HEK293 (cell line): Measurements from ENCODE around the gene LEF1.
A peak's percentile ranks its signal among the peaks of the same experiment; 100 is the strongest.

Source experiments
- CTCF ChIA-PET: fragments of 350-600 bp; formaldehyde crosslinking; extraction: SDS; loops from one replicate; lab custom pipeline; 2021; ENCODE audit warnings: antibody characterized with exemption; lab: Yijun Ruan, JAX
- POLR2A ChIA-PET: fragments of 300-600 bp; formaldehyde crosslinking; extraction: SDS; loops from one replicate; lab custom pipeline; 2020; ENCODE audit warnings: antibody characterized with exemption, inconsistent platforms; lab: Yijun Ruan, JAX
- H3K27ac ChIP-seq: fragments of 200-500 bp; sonication (Bioruptor generic); 2 replicates; pipeline ENCODE4 v1.5.1; 2014; ENCODE audit warnings: low read depth, low read length, control low read depth, inconsistent platforms; ENCODE audit errors: extremely low read depth
- H3K36me3 ChIP-seq, 2 experiments: fragments of 200-500 bp in 1 of 2; sonication (Bioruptor generic) in 1 of 2; 1 replicate in 1 of 2; 2 replicates in 1 of 2; pipeline ENCODE4 v1.5.1; 2014 to 2017; ENCODE audit warnings: inconsistent platforms in 2 of 2, low read length in 2 of 2; ENCODE audit not compliant: control insufficient read depth in 2 of 2, insufficient read depth in 1 of 2
- H3K4me1 ChIP-seq: fragments of 200-500 bp; sonication (Bioruptor generic); 2 replicates; pipeline ENCODE4 v1.5.1; 2014; ENCODE audit warnings: mild to moderate bottlenecking, low read length, inconsistent platforms; ENCODE audit not compliant: control insufficient read depth, insufficient read depth
- H3K4me3 ChIP-seq: 2 replicates; pipeline ENCODE4 v1.5.1; 2011; ENCODE audit warnings: low read depth, mild to moderate bottlenecking, control low read depth, low read length, moderate library complexity
- H3K9me3 ChIP-seq: fragments of 200-500 bp; sonication (Bioruptor generic); 2 replicates; pipeline ENCODE4 v1.5.1; 2014; ENCODE audit warnings: low read depth, low read length, inconsistent platforms; ENCODE audit not compliant: control insufficient read depth, insufficient read depth
- ATF2 ChIP-seq: fragments of 450-650 bp; formaldehyde crosslinking; IDR thresholded peaks from 2 replicates; pipeline ENCODE4 v1.5.1; 2016; ENCODE audit warnings: missing biosample characterization, missing genetic modification characterization, low read depth
- GFI1B ChIP-seq: fragments of 450-650 bp; formaldehyde crosslinking; IDR thresholded peaks from 2 replicates; pipeline ENCODE4 v1.5.1; 2016; ENCODE audit warnings: missing biosample characterization, missing genetic modification characterization
- IKZF3 ChIP-seq: fragments of 450-650 bp; IDR thresholded peaks from 2 replicates; pipeline ENCODE4 v1.5.0; 2018; ENCODE audit warnings: missing biosample characterization, mild to moderate bottlenecking, missing genetic modification characterization, moderate library complexity
- MYNN ChIP-seq: fragments of 450-650 bp; formaldehyde crosslinking; IDR thresholded peaks from 2 replicates; pipeline ENCODE4 v1.5.1; 2016; ENCODE audit warnings: missing biosample characterization, missing genetic modification characterization, borderline replicate concordance
- PRDM1 ChIP-seq: fragments of 450-650 bp; formaldehyde crosslinking; IDR thresholded peaks from 2 replicates; pipeline ENCODE4; 2016; ENCODE audit warnings: missing biosample characterization, missing genetic modification characterization
- PRDM10 ChIP-seq: fragments of 450-650 bp; formaldehyde crosslinking; IDR thresholded peaks from 2 replicates; pipeline ENCODE4 v1.5.1; 2016; ENCODE audit warnings: missing biosample characterization, missing genetic modification characterization
- SALL2 ChIP-seq: fragments of 450-650 bp; formaldehyde crosslinking; IDR thresholded peaks from 2 replicates; pipeline ENCODE4 v1.5.0; 2017; ENCODE audit warnings: missing biosample characterization, mild to moderate bottlenecking, missing genetic modification characterization, borderline replicate concordance
- SP2 ChIP-seq: fragments of 450-650 bp; formaldehyde crosslinking; IDR thresholded peaks from 2 replicates; pipeline ENCODE4 v1.5.1; 2016; ENCODE audit warnings: missing biosample characterization, missing genetic modification characterization
- SP3 ChIP-seq: fragments of 450-650 bp; formaldehyde crosslinking; IDR thresholded peaks from 2 replicates; pipeline ENCODE4 v1.5.1; 2016; ENCODE audit warnings: missing biosample characterization, missing genetic modification characterization
- TSHZ1 ChIP-seq: fragments of 450-650 bp; formaldehyde crosslinking; IDR thresholded peaks from 2 replicates; pipeline ENCODE4 v1.5.1; 2016; ENCODE audit warnings: missing biosample characterization, missing genetic modification characterization, borderline replicate concordance
- YY1 ChIP-seq: fragments of 450-650 bp; formaldehyde crosslinking; IDR thresholded peaks from 2 replicates; pipeline ENCODE4 v1.5.1; 2018; ENCODE audit warnings: missing biosample characterization, missing genetic modification characterization
- ZBTB11 ChIP-seq: fragments of 450-650 bp; formaldehyde crosslinking; conservative IDR thresholded peaks from 2 replicates; pipeline ENCODE4 v1.5.1; 2016; ENCODE audit warnings: low read depth, missing biosample characterization, missing genetic modification characterization
- ZBTB21 ChIP-seq: fragments of 450-650 bp; formaldehyde crosslinking; IDR thresholded peaks from 2 replicates; pipeline ENCODE4 v1.5.1; 2017; ENCODE audit warnings: missing biosample characterization, missing genetic modification characterization
- ZBTB48 ChIP-seq: fragments of 450-650 bp; formaldehyde crosslinking; IDR thresholded peaks from 2 replicates; pipeline ENCODE4 v1.5.1; 2016; ENCODE audit warnings: missing biosample characterization, missing genetic modification characterization
- ZEB2 ChIP-seq: fragments of 450-650 bp; formaldehyde crosslinking; IDR thresholded peaks from 2 replicates; pipeline ENCODE4 v1.5.1; 2016; ENCODE audit warnings: missing biosample characterization, missing genetic modification characterization
- ZNF10 ChIP-seq: fragments of 450-650 bp; formaldehyde crosslinking; IDR thresholded peaks from 2 replicates; pipeline ENCODE4 v1.5.1; 2017; ENCODE audit warnings: missing biosample characterization, missing genetic modification characterization
- ZNF157 ChIP-seq: fragments of 450-650 bp; formaldehyde crosslinking; IDR thresholded peaks from 2 replicates; pipeline ENCODE4 v1.5.1; 2016; ENCODE audit warnings: missing biosample characterization, missing genetic modification characterization
- ZNF211 ChIP-seq: fragments of 450-650 bp; formaldehyde crosslinking; IDR thresholded peaks from 2 replicates; pipeline ENCODE4 v1.5.1; 2016; ENCODE audit warnings: low read depth, missing biosample characterization, missing genetic modification characterization
- ZNF23 ChIP-seq: fragments of 450-650 bp; formaldehyde crosslinking; IDR thresholded peaks from 2 replicates; pipeline ENCODE4 v1.5.1; 2016; ENCODE audit warnings: missing biosample characterization, missing genetic modification characterization, borderline replicate concordance
- ZNF366 ChIP-seq: fragments of 450-650 bp; formaldehyde crosslinking; conservative IDR thresholded peaks from 2 replicates; pipeline ENCODE4 v1.5.1; 2016; ENCODE audit warnings: missing biosample characterization, missing genetic modification characterization
- ZNF677 ChIP-seq: fragments of 450-650 bp; IDR thresholded peaks from 2 replicates; pipeline ENCODE4 v1.5.0; 2018; ENCODE audit warnings: missing biosample characterization, mild to moderate bottlenecking, missing genetic modification characterization, moderate library complexity
- ZNF768 ChIP-seq: fragments of 450-650 bp; formaldehyde crosslinking; IDR thresholded peaks from 2 replicates; pipeline ENCODE4 v1.5.1; 2018; ENCODE audit warnings: missing biosample characterization, mild to moderate bottlenecking, missing genetic modification characterization

Gene LEF1

DNA sequence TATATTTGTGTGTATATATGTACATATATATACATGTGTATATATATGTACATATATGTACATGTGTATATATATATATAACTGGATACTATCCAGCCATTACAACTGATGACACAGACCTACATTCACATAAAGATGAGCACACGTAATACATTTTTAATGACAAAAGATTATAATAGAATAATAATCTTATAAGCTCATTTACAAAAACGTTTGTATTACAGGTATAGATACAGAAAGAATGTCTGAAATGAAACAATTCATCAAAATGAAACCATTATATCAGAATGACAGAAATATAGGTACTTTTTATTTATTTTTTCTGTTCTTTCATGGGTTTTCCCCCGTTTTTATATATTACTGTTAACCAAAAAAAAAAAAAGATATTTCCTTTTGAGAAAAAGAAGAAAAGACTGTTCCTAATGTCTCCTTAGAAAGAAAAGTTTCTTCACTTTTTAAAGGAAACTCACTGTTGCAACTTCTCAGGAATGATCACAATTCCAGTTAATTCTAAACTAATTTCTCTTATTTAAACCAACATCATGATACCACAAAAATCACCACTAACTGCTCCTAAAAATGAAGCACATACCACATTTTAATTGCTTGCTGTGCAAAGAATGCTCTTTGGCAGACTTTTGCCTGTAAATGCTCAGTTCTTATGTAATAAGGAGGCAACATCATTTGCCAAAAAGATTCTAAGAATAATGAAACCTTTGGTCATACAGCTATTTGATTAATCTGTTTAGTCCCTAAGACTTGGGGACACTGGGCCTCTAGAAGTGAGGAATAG, 18.9 kb downstream of the LEF1 start (continued):
- TF ChIP-seq ZNF768 (tag by site-specific recombination) (no peak), TSHZ1 (tag by site-specific recombination) (no peak), ZNF677 (tag by site-specific recombination) (no peak), PRDM1 (tag by site-specific recombination) (no peak), IKZF3 (tag by site-specific recombination) (no peak)
- TF ChIP-seq, all 188 proteins: peak for 0

DNA sequence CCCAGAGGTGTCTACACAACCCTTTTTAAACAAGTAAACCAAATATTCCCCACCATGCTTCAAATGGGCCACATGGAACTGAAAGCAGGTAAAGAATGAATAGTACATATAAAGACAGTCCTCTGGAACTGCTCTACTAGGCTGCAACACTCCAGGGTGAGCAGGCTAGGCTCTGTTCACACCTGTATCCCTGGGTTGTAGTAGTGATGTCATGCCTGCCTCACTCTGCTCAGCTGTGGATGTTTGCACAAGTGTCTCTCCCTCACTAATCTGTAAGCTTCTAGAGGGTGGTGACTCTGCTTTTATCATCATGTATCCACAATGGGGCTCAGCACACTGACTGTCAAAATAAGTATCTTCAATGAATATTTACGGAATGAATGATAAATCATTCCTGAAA, 20.4 kb downstream of the LEF1 start:
- CTCF ChIA-PET, result interaction anchor here (1.1 kb wide), 1 partner anchor 130 kb away, joined by 4 read pairs; no protein-coding TSS in a partner anchor
- Histone ChIP-seq H3K4me1 (peaks cover 12% of the 10 kb centered on the region), H3K27ac (no peak overlapping the region), H3K36me3 (peaks cover 0 to 4% of the 10 kb centered on the region in 2 experiments; a peak in 1 of 3 replicates), H3K9me3 (no peaks in the 10 kb centered on the region), H3K4me3 (no peak overlapping the region)
- POLR2A ChIA-PET, result no interaction called here
- no peak for TF ChIP-seq ZNF23 (tag by site-specific recombination)
- TF ChIP-seq ZEB2 (tag by site-specific recombination), result no peak
- TF ChIP-seq ZBTB11 (tag by site-specific recombination), result no peak
- no peak for TF ChIP-seq ZNF10
- no peak for TF ChIP-seq SP3 (tag by site-specific recombination)
- TF ChIP-seq SP2 (tag by site-specific recombination), result no peak
- TF ChIP-seq ZNF211 (tag by site-specific recombination), result no peak
- peak; percentile 42; the same call in 1 of the 2 replicates for TF ChIP-seq ZBTB21 (tag by site-specific recombination)
- TF ChIP-seq GFI1B (tag by site-specific recombination), result no peak
- no peak for TF ChIP-seq SALL2 (tag by site-specific recombination)
- no peak for TF ChIP-seq YY1 (tag by site-specific recombination)
- 0 out of 2 replicates have a peak, but pooled peaks have one; percentile 17 for TF ChIP-seq ZNF366 (tag by site-specific recombination)
- TF ChIP-seq ZBTB48, result no peak
- peak; percentile 72 for TF ChIP-seq ATF2 (tag by site-specific recombination)
- no peak for TF ChIP-seq PRDM10 (tag by site-specific recombination)
- no peak for TF ChIP-seq MYNN
- TF ChIP-seq ZNF157 (tag by site-specific recombination), result no peak
